Calu3 (cell line): ENCODE measurements around the gene SMTN. TPM values are rescaled to one million over a fixed set of nuclear protein-coding genes. Genes with fewer than 3 reads are reported as not detected.

Source experiments
- BruUV-seq: library from RNA; stranded (reverse); fragments of 400-500 nt; replicated peaks from 2 replicates; lab custom pipeline; 2021; lab: Mats Ljungman, UMichigan
- CTCF ChIA-PET: fragments of 300-600 bp; sonication (Branson Sonifier 250); formaldehyde crosslinking; loops from one replicate; lab custom pipeline; 2022; ENCODE audit warnings: antibody characterized with exemption; lab: Charles Lee
- DNase-seq: peaks from one replicate; pipeline ENCODE4 v3.0.0; 2022
- H3K27ac Mint-ChIP-seq: one replicate; pipeline ENCODE4 v1.8.0; 2022; ENCODE audit warnings: mixed read lengths; ENCODE audit not compliant: unreplicated experiment
- H3K27me3 Mint-ChIP-seq: one replicate; pipeline ENCODE4 v1.8.0; 2022; ENCODE audit warnings: mixed read lengths; ENCODE audit not compliant: unreplicated experiment
- H3K36me3 Mint-ChIP-seq: one replicate; pipeline ENCODE4 v1.8.0; 2022; ENCODE audit warnings: mild to moderate bottlenecking, moderate library complexity, mixed read lengths; ENCODE audit not compliant: insufficient read depth, unreplicated experiment
- H3K4me1 Mint-ChIP-seq: one replicate; pipeline ENCODE4 v1.8.0; 2022; ENCODE audit warnings: mild to moderate bottlenecking, low read depth, mixed read lengths; ENCODE audit not compliant: unreplicated experiment
- H3K4me3 Mint-ChIP-seq: one replicate; pipeline ENCODE4 v1.8.0; 2022; ENCODE audit warnings: mild to moderate bottlenecking, low read depth, moderate library complexity, mixed read lengths; ENCODE audit not compliant: unreplicated experiment
- H3K9me3 Mint-ChIP-seq: one replicate; pipeline ENCODE4 v1.8.0; 2022; ENCODE audit warnings: low read depth, mixed read lengths; ENCODE audit not compliant: unreplicated experiment
- intact Hi-C: fragments of 100-400 bp; cut with micrococcal nuclease; formaldehyde crosslinking; loops from one replicate; pipeline ENCODE4 v1.10.0; 2022; ENCODE audit not compliant: unreplicated experiment
- total RNA-seq: library from RNA; stranded (reverse); gene quantifications from 2 replicates; pipeline ENCODE4 v1.2.3, GENCODE V29; 2022
- TF ChIP-seq, protein P1 (sequence below): fragments of 200-600 bp; IDR thresholded peaks from one replicate; pipeline ENCODE4 v1.8.0; 2022; ENCODE audit warnings: antibody characterized with exemption; ENCODE audit not compliant: unreplicated experiment

SMTN gene
- total RNA-seq, 1 experiment from 2014 or later, result 61.0 TPM

DNA sequence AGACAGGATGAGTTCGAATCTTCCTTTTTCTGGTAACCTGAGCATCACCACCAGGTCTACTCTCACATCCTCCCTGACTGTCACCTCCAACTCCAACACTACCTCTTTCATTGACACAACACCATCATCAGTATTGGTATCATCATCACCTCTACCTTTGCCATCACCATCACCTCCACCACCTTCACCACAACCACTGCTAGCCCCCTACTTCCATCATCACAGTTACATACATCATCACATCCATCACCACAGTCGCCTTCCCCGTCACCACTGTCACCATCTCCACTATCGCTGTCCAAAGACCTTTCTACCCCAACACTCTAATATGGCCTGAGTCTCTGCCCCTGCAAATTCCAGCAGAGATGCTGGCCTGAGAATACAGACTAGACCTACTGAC, 40.3 kb downstream of the SMTN start:
- no TSS peak for BruUV-seq
- intact Hi-C loops, result no loop called here
- TF ChIP-seq, protein P1, sequence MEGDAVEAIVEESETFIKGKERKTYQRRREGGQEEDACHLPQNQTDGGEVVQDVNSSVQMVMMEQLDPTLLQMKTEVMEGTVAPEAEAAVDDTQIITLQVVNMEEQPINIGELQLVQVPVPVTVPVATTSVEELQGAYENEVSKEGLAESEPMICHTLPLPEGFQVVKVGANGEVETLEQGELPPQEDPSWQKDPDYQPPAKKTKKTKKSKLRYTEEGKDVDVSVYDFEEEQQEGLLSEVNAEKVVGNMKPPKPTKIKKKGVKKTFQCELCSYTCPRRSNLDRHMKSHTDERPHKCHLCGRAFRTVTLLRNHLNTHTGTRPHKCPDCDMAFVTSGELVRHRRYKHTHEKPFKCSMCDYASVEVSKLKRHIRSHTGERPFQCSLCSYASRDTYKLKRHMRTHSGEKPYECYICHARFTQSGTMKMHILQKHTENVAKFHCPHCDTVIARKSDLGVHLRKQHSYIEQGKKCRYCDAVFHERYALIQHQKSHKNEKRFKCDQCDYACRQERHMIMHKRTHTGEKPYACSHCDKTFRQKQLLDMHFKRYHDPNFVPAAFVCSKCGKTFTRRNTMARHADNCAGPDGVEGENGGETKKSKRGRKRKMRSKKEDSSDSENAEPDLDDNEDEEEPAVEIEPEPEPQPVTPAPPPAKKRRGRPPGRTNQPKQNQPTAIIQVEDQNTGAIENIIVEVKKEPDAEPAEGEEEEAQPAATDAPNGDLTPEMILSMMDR, result no peak
- H3K9me3 Mint-ChIP-seq, result no peaks in the 10 kb centered on the region
- no peak for DNase-seq
- CTCF ChIA-PET, result interaction anchor here (0.6 kb wide), 1 partner anchor 32 kb away, joined by 3 read pairs; no protein-coding TSS in a partner anchor
- H3K4me3 Mint-ChIP-seq, result no peak overlapping the region
- H3K27me3 Mint-ChIP-seq, result peaks cover 32% of the 10 kb centered on the region
- peaks cover 9% of the 10 kb centered on the region for H3K4me1 Mint-ChIP-seq
- H3K27ac Mint-ChIP-seq, result no peak overlapping the region
- peaks cover 8% of the 10 kb centered on the region for H3K36me3 Mint-ChIP-seq

DNA sequence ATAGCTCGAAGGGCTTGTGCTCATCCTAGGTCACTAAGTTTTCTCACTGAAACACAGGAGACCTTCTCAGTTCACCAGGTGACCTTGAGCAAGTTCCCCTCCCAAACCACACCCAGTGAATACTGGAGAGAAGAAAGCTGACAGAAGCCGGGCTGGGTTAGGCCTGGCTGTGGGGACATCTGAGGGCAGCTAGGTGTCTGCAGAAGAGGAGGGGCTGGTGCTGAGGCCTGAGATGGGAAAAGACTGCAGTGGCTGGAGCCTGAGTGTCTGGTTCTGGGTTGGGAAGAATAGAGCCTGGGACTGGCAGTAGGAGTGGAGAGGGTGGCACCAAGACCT, 41.0 kb downstream of the SMTN start:
- H3K27me3 Mint-ChIP-seq, result peaks cover 32% of the 10 kb centered on the region
- H3K4me1 Mint-ChIP-seq, result peaks cover 9% of the 10 kb centered on the region
- peaks cover 8% of the 10 kb centered on the region for H3K36me3 Mint-ChIP-seq
- TF ChIP-seq, protein P1, result no peak
- no peak overlapping the region for H3K27ac Mint-ChIP-seq
- CTCF ChIA-PET, result interaction anchor here (1.3 kb wide), 1 partner anchor 13 kb away, joined by 9 read pairs; no protein-coding TSS in a partner anchor
- BruUV-seq, result no TSS peak
- peak overlapping the region; percentile 73 for H3K4me3 Mint-ChIP-seq
- intact Hi-C loops, result no loop called here
- H3K9me3 Mint-ChIP-seq, result no peaks in the 10 kb centered on the region
- no peak for DNase-seq

DNA sequence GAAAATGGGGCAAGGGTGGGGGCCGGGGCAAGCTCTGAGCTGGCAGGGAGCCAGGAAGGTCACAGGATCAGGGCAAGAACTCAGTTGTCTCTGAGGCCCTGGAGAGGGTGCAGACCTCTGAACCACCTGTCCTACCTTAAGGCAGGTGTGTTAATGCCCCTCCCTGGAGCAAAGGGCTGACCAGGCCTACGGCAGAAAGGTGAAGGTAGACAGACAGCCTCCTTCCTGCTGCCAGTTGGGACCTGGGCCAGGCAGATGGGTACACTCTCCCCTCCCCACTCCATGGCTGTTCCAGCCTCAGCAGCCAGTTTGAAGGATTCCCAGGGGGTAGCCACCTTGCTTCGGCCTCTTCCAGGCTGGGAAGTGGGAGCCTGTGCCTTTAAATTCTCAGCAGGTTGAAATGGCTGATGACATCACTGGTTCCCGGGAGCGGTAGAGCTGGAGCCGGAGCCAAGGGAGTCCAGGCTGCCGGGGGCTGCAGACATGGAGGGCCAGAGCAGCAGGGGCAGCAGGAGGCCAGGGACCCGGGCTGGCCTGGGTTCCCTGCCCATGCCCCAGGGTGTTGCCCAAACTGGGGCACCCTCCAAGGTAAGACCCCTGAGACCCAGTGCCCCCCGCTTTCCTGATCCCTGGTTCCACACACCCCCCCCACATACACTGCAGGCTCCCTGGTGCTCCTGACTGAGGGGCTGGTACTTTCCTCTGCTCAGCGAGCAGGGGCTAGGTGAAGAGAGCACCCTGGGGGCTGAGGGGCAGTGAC, 41.6 kb downstream of the SMTN start, which contains the start of gene INPP5J:
Gene INPP5J, plus strand, starts transcription at position 435 of the 760 bp plus-strand sequence. Its CDS starts 49 bp downstream, at position 484.
- TF ChIP-seq, protein P1, result no peak
- intact Hi-C loops, result no loop called here
- DNase-seq, result peak; percentile 70
- TSS peak; percentile 52 for BruUV-seq
- CTCF ChIA-PET, result interaction anchor here (1.3 kb wide), 1 partner anchor 14 kb away, joined by 9 read pairs; no protein-coding TSS in a partner anchor
- Mint-ChIP-seq H3K36me3 (peaks cover 8% of the 10 kb centered on the region), H3K4me3 (peak within 1 kb of the TSS; percentile 73), H3K4me1 (peaks cover 9% of the 10 kb centered on the region), H3K27ac (no peak within 1 kb of the TSS), H3K9me3 (no peaks in the 10 kb centered on the region), H3K27me3 (peaks cover 32% of the 10 kb centered on the region)

DNA sequence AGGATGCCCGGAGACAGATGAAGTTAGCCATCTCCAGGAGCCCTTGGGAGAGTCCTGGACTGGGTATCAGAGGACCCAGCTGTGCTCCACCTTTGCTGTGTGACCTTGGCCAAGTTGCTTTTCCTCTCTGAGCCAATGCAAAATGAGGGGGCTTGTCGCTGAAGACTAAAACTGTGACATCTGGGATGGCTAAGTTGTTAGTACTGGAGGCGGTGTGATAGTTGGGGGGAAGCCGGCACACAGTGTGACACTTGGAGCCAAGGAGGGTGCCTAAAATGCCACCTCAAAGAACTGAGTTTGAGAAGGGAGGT, 42.1 kb downstream of the SMTN start:
- Mint-ChIP-seq H3K36me3 (peaks cover 8% of the 10 kb centered on the region), H3K27me3 (peaks cover 32% of the 10 kb centered on the region), H3K27ac (no peak overlapping the region), H3K9me3 (no peaks in the 10 kb centered on the region), H3K4me3 (peak overlapping the region; percentile 73), H3K4me1 (peaks cover 9% of the 10 kb centered on the region)
- CTCF ChIA-PET, result interaction anchor here (1.3 kb wide), 1 partner anchor 15 kb away, joined by 9 read pairs; no protein-coding TSS in a partner anchor
- intact Hi-C loops, result no loop called here
- DNase-seq, result no peak
- no TSS peak for BruUV-seq
- TF ChIP-seq, protein P1, result no peak
